NB4 (cell line): ENCODE data around the gene XNDC1N.

Experiments
- CTCF ChIP-seq: IDR thresholded peaks from one replicate; pipeline ENCODE4 v1.5.1; 2012; ENCODE audit warnings: low read depth, low read length
- TF ChIP-seq, protein P1 (sequence below): IDR thresholded peaks from 2 replicates; pipeline ENCODE4 v1.6.1; 2011; ENCODE audit warnings: low read depth, low read length

- TF ChIP-seq, protein P1, sequence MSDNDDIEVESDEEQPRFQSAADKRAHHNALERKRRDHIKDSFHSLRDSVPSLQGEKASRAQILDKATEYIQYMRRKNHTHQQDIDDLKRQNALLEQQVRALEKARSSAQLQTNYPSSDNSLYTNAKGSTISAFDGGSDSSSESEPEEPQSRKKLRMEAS: no peak
- no peak for TF ChIP-seq CTCF
These were observed 34.1 kb upstream of the XNDC1N start for GRCh38 chr11:71962428-71963038.
